Right lobe of liver (tissue), 4 donors: ENCODE results near the gene ARHGAP42.

Experiments
- POLR2A ChIP-seq: fragments of 450-650 bp; IDR thresholded peaks from one replicate; pipeline ENCODE4 v1.6.1; 2017; ENCODE audit warnings: antibody characterized with exemption, mild to moderate bottlenecking
- TF ChIP-seq, protein P1 (sequence below), 4 donors: fragments of 200-600 bp in 3 of 4; fragments of 450-650 bp in 1 of 4; IDR thresholded peaks; one replicate each; pipeline versions ENCODE4 v1.5.1 to v1.8.0; 2016 to 2022; ENCODE audit warnings: antibody characterized with exemption in 4 of 4, mild to moderate bottlenecking in 2 of 4
- donor health status: DM: no; HTN: no; CAD: no.
- donor health status: DM: no; HTN: no; CAD: no.
- donor health status: DM: no; HTN: yes; CAD: no.

GRCh38 chr11:100861212-100861611, 174.1 kb downstream of the ARHGAP42 start:
- TF ChIP-seq, protein P1, sequence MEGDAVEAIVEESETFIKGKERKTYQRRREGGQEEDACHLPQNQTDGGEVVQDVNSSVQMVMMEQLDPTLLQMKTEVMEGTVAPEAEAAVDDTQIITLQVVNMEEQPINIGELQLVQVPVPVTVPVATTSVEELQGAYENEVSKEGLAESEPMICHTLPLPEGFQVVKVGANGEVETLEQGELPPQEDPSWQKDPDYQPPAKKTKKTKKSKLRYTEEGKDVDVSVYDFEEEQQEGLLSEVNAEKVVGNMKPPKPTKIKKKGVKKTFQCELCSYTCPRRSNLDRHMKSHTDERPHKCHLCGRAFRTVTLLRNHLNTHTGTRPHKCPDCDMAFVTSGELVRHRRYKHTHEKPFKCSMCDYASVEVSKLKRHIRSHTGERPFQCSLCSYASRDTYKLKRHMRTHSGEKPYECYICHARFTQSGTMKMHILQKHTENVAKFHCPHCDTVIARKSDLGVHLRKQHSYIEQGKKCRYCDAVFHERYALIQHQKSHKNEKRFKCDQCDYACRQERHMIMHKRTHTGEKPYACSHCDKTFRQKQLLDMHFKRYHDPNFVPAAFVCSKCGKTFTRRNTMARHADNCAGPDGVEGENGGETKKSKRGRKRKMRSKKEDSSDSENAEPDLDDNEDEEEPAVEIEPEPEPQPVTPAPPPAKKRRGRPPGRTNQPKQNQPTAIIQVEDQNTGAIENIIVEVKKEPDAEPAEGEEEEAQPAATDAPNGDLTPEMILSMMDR (IDR thresholded peaks at IDR 0.05) = no peak
- no peak for TF ChIP-seq POLR2A
